Measurements from ENCODE around the gene SRD5A2.

SRD5A2 gene, protein sequence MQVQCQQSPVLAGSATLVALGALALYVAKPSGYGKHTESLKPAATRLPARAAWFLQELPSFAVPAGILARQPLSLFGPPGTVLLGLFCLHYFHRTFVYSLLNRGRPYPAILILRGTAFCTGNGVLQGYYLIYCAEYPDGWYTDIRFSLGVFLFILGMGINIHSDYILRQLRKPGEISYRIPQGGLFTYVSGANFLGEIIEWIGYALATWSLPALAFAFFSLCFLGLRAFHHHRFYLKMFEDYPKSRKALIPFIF

DNA sequence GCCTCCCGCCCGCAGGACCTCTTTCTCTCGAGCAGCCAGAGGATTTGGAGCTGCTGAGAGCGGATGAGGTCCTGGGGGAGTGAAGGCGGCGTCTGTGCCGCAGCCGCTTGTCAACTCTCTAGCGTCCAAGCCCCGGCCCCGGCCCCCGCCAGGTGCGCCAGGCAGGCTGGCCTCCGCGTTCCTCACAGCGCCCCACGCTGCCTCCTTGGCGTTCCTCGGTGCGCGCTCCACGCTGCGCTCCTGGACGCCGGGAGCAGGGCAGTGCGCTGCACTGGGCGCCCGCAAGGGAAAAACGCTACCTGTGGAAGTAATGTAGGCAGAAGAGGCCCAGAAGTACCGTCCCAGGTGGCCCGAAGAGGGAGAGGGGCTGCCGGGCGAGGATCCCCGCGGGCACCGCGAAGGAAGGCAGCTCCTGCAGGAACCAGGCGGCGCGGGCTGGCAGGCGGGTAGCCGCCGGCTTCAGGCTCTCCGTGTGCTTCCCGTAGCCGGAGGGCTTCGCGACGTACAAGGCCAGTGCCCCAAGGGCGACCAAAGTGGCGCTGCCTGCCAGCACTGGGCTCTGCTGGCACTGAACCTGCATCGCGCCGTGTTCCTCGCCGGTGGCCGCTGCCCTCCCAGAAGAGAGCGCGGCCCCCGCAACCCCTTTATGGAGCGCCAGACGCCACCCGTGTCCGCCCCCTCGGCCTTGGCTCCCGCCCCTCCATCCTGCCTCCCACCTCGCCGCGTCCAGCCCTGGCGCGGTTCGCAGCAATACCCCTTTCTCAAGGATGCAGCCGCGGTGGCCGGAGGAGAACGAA, at the start of gene SRD5A2:
SRD5A2 (minus strand) TSS at position 618 of the 797 bp plus-strand sequence; CDS start at position 580, 38 bp downstream.
- peak; percentile 62 for DNase-seq (ENCODE audit: low spot score)

DNA sequence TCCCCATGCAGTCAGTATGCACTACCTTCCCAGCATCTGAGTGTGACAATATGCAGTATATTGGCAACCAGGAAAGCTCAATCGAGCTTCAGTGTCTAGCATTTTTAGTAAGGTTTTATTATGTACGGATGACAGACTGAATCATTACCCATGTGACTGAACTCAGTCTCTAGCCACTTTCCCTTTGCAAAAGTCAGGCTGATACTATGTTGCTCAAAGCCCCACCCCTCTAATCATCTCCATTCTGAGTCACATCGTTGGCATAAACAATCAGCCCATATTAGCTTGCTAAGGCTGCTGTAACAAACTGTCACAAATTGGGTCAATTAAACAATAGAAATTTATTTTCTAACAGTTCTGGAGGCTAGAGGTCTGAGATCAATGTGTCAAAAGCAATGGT, 25.8 kb upstream of the SRD5A2 start:
- DNase-seq (ENCODE audit: low spot score), result no peak

- DNase-seq (ENCODE audit: low spot score), result no peak
Observed at GRCh38 chr2:31598694-31599093, 18.0 kb upstream of the SRD5A2 start.

- DNase-seq (ENCODE audit: low spot score), result no peak
Observed at GRCh38 chr2:31586230-31586629, 5.5 kb upstream of the SRD5A2 start.

GRCh38 chr2:31581124-31581795, 522 bp upstream of the SRD5A2 start:
- DNase-seq (ENCODE audit: low spot score), result no peak

- no peak for DNase-seq (ENCODE audit: low spot score)
Observed at GRCh38 chr2:31579996-31580320, 780 bp downstream of the SRD5A2 start.

- no peak for DNase-seq (ENCODE audit: low spot score)
Observed at GRCh38 chr2:31578316-31578715, 2.4 kb downstream of the SRD5A2 start.

DNA sequence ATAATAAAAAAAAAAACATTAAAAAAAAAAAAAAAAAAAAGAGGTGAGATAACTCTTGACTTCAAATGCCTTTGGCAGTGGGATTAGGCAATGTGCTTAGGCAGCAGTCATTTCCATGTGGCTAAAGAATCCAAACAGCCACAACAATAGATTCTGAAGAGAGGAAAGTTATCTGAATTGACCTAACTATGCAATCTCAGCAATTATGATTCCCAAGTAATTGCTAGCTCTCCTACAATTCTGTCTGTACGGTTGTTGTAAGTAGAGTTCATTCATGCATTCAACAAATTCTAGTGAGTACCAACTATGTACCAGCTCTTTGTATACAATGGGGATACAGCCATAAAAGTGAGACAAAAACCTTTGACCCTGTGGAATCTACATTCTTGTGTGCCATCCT, 3.6 kb downstream of the SRD5A2 start:
- no peak for DNase-seq (ENCODE audit: low spot score)

DNA sequence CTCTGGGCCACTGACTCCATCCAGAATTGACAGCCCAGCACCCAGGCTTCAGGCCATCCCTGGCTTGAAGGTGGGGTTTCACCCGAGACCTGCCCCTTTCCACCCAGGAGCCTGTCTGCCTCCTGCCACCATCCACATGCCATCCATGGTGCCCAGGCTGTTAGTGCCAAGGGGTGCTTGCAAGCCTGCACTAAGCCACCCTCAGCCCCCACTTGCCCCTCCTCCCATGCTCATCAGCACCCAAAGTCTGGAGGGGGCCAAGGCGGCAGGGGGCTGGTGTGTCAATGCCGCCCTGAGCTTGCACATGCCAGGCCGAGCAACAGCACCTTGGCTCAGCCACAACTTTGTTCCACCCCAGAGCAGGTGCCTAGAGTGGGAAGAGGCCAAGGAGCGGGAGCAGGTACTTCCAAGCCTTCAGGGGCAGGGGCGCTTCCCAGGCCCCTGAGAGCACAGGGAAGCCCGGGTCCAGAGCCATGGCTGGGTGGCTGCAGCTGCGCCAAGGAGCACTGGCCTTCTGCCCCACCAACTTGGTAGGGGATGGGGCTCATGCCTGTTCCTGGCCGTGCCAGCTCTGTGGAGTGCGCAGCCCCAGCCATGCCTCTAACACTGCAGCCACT, 12.0 kb downstream of the SRD5A2 start:
- DNase-seq (ENCODE audit: low spot score), result no peak

- no peak for DNase-seq (ENCODE audit: low spot score)
Observed at GRCh38 chr2:31567679-31568078, 13.1 kb downstream of the SRD5A2 start.

DNA sequence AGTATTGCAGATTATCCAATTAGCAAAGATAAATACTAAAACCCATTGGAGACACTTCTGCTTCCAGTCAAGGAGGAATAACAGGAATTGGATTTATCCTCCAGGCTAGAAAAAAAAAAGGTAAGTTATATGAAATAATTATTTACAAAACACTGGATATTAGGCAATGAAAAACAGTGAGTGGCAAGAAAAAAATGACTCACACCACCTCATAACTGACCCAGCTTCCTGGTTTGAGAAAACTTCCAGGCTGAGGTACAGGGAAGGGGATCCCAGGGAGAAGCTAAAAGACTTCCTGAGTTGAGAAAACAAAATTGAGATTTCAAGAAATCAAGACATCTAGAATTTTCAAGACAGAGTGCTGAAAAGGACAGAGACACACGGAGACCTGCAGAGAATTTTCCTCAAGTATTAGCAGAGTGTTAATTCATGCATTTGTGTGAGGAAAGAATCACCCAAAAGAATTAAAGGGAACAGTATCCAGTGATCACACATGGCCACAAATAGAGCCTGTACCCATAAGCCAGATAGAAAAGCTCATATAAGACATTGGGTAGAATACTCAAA, 17.4 kb downstream of the SRD5A2 start:
- DNase-seq (ENCODE audit: low spot score), result no peak

DNA sequence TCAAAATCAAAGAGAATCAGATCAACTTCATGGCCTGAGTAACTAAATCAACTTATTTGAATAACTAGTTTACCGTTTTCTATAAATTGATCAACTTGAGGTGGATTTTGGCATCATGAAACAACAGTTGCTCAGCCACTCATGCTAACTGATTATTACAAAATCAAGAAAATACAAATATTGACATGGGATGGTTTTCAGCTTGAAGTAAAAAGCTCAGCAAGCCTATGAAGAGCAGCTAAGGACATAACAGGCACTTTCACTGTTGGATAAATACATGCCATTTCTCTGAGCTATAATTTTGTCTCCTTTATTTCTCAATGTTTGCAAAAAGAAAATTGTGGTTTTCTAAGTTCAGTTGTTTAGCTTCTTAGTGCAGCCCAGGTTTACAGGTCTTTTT, 18.9 kb downstream of the SRD5A2 start:
- no peak for DNase-seq (ENCODE audit: low spot score)

- DNase-seq (ENCODE audit: low spot score), result no peak
Observed at GRCh38 chr2:31558401-31559295, 22.1 kb downstream of the SRD5A2 start.

GRCh38 chr2:31556940-31557339, 23.8 kb downstream of the SRD5A2 start:
- DNase-seq (ENCODE audit: low spot score), result no peak

GRCh38 chr2:31555967-31556706, 24.6 kb downstream of the SRD5A2 start:
- DNase-seq (ENCODE audit: low spot score), result no peak

- DNase-seq (ENCODE audit: low spot score), result no peak
Observed at GRCh38 chr2:31553362-31553761, 27.4 kb downstream of the SRD5A2 start.

- DNase-seq (ENCODE audit: low spot score), result no peak
Observed at GRCh38 chr2:31547485-31547884, 33.3 kb downstream of the SRD5A2 start.

DNA sequence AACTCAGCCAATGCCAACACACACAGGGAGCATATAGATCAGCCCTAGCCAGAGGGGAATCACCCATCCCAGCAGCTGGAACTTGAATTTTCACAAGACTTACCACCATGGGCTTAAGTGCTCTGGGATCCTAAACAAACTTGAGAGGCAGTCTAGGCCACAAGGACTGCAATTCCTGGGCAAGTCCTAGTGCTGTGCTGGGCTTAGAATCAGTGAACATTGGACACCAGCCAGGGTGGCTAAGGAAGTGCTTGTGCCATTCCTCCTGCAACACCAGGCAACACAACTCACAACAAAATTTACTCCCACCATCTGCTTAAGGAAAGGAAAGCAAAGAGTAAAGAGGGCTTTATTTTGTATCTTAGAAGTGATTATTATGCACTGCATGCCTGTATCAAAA, 38.9 kb downstream of the SRD5A2 start:
- no peak for DNase-seq (ENCODE audit: low spot score)

GRCh38 chr2:31539505-31539904, 41.2 kb downstream of the SRD5A2 start:
- DNase-seq (ENCODE audit: low spot score), result no peak

GRCh38 chr2:31535768-31536167, 45.0 kb downstream of the SRD5A2 start:
- DNase-seq (ENCODE audit: low spot score), result no peak

DNA sequence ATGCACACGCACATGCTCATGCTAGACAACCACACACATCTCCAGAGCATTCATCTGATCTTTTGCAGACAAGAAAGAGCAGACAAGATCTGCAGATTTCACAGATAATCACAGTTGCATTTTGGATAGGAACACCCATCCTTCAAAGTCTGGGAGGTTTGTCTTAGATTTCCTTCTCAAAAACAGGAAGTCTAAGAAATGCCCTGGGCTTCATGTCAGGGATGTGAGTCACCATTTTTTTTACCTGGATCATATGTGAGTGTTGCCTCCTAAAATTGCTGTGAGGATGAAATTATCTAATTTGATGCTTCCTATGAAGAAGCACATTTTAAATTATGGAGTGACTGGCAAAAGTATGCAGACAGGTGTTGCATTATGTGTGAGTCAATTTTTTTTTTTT, 46.1 kb downstream of the SRD5A2 start:
- DNase-seq (ENCODE audit: low spot score), result no peak

Data from ecto neural progenitor cell (in vitro differentiated cells).